Right ventricle myocardium superior (tissue), 1 donor: ENCODE measurements around the gene THRSP. TPM values are rescaled to one million over a fixed set of nuclear protein-coding genes. Genes with fewer than 3 reads are reported as not detected.
"Not testable (repeated sequence)": the region's sequence is repeated elsewhere in the genome, so short reads cannot be mapped to it uniquely, and the experiment has no call there.

Source experiments
- ATAC-seq: fragments of 200-7000 bp; cut with Tn5 transposase; one replicate; pipeline ENCODE4 v1.9.1; 2020; ENCODE audit warnings: mild to moderate bottlenecking; ENCODE audit not compliant: poor library complexity
- DNase-seq: peaks from one replicate; pipeline ENCODE4 v3.0.0-alpha.2; 2020
- intact Hi-C: fragments of 100-400 bp; cut with DNase I; formaldehyde crosslinking; loops from one replicate; pipeline ENCODE4 v1.11.2; 2022
- total RNA-seq: library from RNA; stranded (reverse); fragmentation: NEBNext Ultra II Directional; extraction: Animal tissue kit (Norgen Biotek cat#: 25700); gene quantifications from one replicate; pipeline ENCODE4 v1.2.1, GENCODE V29; 2021
- donor health status: DM: no; HTN: yes; CAD: no; lungs with severe emphysema.

Gene THRSP
- total RNA-seq, 1 donor from 2014 or later = 2.6 TPM

DNA sequence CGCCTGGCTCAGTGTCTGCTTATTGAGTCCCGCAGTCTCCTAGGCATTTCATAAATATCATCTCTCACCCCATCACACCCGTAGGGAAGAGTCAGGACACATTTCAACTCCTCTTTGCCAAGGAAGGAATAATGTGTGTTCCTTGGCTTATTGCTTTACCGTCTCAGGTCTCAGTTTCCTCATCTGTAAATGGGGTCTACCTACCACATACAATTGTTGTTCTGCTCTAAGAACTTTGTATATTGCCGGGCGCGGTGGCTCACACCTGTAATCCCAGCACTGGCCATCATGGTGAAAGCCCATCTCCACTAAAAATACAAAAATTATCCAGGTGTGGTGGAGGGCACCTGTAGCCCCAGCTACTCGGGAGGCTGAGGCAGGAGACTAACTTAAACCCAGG lies 3.1 kb upstream of the THRSP start:
- intact Hi-C loops = no loop called here

DNA sequence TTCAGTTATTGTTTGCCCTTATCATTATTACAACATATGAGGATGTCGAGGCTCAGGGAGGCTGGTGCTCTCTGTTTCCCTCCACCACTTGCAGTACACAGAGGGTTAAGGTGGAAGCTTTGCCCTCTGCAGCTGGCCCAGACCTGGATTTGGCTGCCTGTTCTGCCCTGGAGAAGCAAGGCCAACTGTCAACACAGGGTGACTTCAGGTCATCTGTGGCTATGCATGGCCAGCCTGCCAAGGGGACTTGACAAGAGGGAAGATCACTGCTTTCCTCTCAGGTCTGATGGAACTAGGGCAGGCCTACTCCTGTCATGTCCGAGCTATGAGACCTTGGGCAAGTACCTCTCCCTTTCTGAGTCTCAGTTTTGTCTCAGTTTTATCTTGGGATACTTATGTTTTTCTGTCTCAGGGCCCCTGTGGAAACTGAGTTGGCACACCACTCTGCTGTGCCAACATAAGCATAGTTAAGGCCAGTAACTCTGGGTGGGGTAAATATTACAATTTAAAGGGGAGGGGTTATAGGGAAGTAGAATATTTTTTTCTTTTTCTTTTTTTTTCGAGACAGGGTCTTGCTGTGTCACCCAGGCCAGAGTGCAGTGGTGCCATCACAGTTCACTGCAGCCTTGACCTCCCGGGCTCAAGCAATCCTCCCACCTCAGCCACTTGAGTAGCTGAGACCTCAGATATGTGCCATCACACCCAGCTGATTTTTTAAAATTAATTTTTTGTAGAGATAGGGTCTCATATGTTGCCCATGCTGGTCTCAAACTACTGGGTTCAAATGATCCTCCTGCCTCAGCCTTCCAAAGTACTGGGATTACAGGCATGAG lies 2.4 kb upstream of the THRSP start:
- DNase-seq (peak; percentile 82), ATAC-seq (peak; percentile 93)
- intact Hi-C loops = no loop called here

More for the DNA sequence above, 3.1 kb upstream of the THRSP start:
- DNase-seq = no peak
- ATAC-seq = no peak

- intact Hi-C loops = no loop called here
- no peak for DNase-seq
- no peak for ATAC-seq
Measured at GRCh38 chr11:78061921-78062311, 1.7 kb upstream of the THRSP start.

DNA sequence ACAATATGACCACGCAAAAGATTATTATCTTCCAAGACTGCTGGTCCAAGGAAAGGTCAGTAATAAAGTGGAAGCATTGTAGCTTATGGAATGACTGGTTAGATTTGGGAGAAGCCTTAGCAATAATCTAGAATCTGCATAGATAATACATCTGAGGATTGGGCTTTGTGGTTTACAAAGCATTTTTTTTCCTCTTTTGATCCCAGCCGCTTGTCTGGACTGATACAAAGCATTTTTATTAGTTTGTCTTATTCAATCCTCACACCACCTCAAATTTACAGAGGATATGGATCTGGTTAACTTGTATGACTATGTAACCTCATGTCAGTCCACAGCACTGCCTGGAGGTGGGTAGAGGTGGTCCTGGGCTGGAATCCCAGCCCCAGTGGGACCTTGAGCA lies 990 bp upstream of the THRSP start:
- ATAC-seq = no peak
- intact Hi-C loops = no loop called here
- DNase-seq = no peak

GRCh38 chr11:78065203-78065602 lies 1.5 kb downstream of the THRSP start:
- ATAC-seq (no peak), DNase-seq (no peak)
- intact Hi-C loops = no loop called here

DNA sequence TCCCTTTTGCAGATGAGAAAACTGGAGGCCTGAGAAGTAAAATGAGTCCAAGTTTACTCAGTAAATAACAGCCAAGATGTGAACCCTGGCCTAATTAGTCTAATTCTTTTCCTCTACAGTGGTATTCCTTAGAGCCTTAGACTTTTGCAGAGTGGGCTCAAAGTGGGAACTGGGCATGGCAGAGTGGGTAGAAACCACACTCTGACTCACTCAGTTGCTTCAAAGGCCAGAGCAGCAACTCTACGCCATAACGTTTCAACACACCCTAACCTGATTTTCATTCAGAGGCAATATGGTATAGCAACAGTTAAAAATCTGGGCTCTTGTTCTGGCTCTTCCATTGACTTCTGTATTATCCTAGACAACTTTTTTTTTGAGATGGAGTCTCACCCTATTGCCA lies 2.8 kb downstream of the THRSP start:
- DNase-seq (no peak), ATAC-seq (no peak)
- intact Hi-C loops = no loop called here

DNA sequence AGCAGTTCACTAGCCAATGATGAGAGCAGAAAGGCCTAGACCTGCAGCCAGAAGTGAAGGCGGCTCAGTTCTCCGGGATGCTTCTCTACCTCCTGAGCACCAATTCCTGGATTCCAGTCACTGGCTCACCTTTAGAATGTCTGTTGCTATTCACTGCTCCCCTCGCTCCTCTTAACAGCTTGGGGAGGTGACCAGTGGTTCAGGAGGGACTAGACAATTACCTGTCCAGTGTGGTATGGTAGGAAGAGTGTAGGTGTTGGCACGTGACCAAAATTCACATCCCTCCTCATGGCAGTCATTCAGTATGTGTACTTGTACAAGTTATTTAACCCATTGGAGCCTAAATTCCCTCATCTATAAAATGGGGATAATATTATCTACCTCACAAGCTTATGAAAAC lies 4.0 kb downstream of the THRSP start:
- intact Hi-C loops = no loop called here
- no peak for DNase-seq
- ATAC-seq = no peak

DNA sequence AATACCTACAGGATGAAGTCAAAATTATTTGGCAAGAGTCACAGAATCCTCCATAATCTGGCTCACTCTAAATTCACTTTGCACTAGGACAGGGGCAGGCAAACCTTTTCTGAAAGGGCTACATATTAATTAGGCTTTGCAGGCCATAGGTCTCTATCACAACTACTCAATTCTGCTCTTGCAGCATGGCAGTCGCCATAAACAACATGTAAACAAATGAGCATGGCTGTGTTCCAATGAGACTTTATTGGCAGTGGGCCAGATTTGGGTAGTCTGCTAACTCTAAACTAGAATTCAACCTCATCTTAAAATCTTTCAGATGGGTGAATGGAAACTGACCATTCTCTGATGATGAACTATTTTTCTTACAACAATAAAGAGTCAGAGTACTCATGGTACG lies 5.8 kb downstream of the THRSP start:
- ATAC-seq (peak; percentile 64), DNase-seq (no peak)
- intact Hi-C loops = no loop called here

- DNase-seq (no peak), ATAC-seq (peak; percentile 25)
- intact Hi-C loops = no loop called here
Measured at GRCh38 chr11:78070621-78071020, 7.0 kb downstream of the THRSP start.

- no peak for DNase-seq
- no peak for ATAC-seq
- intact Hi-C loops = no loop called here
Measured at GRCh38 chr11:78071717-78072116, 8.1 kb downstream of the THRSP start.

DNA sequence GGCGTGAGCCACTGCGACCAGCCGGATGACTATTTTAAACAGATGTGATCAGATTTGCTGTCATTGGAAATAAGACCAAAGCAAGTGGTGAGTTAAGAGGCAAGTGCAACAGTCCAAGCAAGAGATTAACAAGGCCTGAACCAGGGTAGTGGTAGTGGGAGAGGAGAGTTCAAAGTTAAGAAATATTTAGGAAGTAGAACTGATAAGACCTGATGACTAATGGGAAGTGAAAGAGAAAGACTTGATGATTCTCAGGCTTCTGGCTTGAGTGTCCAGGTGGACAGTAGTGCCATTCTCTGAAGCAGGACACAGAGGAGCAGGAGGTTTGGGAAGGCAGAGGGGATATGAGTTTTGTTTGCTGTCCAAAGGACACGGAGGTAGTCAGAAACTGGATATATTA lies 8.8 kb downstream of the THRSP start:
- intact Hi-C loops = no loop called here
- DNase-seq (no peak), ATAC-seq (no peak)

GRCh38 chr11:78074756-78075155 lies 11.1 kb downstream of the THRSP start:
- intact Hi-C loops = no loop called here
- DNase-seq (no peak), ATAC-seq (no peak)

DNA sequence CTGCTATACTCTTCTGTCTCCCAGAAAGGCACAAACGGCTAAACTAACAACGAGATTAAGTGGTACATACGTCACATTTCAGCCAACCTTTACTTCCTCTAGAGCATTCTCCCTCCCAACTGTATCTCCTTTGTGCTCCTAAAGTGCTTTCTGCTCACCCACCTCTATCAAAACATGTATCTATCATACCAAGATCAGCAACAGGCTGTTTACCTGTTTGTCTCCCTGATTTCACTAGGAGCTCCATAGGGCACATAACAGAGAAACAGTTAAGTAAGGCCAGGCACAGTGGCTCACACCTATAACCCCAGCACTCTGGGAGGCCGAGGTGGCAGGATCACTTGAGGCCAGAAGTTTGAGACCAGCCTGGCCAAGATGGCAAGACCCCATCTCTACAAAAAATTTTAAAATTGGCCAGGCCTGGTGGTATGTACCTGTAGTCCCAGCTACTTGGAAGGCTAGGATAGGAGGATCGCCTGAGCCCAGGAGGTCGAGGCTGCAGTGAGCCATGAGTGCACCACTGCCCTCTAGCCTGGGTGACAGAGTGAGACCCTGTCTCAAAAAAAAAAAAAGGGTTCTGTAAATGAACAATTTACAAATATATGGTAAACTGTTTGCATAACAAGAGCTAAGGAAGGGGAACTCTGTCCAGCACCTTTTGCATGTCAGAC lies 13.2 kb downstream of the THRSP start:
- ATAC-seq (no peak), DNase-seq (no peak)
- intact Hi-C loops = no loop called here

GRCh38 chr11:78077592-78077991 lies 13.9 kb downstream of the THRSP start:
- intact Hi-C loops, DNase-seq, ATAC-seq: not testable (repeated sequence)

DNA sequence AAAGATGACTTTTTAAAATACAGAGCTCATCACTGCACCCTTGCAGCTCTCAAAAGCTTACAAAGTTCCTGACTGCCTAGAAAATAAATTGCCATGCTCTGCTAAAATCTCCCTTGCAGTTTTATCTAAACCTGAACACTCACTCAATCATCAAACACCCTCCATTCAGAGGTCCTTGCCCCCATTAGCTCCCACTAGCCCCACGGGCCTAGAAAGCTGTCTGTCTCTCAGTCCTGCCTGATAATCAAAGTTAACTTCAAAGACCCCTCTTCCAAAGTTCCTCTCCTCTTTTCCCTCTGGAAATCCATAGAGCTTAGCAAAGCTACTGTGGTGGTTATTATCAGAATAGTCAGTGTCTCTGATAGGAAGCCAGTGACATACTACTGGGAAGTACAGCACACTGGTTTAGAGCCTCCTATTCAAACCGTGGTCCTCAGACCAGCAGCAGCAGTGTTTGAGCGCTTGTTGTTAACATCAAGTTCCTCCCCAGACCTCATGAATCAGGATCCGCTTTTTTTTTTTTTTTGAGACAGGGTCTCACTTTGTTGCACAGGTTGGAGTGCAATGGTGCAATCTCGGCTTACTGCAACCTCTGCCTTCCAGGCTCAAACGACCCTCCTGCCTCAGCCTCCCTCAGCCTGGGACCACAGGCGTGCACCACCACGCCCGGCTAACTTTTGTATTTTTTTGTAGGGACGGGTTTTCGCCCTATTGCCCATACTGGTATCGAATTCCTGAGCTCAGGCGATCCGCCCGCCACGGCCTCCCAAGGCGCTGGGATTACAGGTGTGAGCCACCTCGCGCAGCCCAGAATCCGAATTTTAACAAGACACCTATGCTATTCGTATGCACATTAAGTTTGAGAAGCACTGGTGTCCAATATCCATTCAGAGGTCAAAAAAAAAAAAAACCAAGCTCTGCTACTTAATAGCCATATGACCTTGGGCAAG lies 14.8 kb downstream of the THRSP start:
- DNase-seq = no peak
- ATAC-seq = no peak
- intact Hi-C loops = no loop called here

DNA sequence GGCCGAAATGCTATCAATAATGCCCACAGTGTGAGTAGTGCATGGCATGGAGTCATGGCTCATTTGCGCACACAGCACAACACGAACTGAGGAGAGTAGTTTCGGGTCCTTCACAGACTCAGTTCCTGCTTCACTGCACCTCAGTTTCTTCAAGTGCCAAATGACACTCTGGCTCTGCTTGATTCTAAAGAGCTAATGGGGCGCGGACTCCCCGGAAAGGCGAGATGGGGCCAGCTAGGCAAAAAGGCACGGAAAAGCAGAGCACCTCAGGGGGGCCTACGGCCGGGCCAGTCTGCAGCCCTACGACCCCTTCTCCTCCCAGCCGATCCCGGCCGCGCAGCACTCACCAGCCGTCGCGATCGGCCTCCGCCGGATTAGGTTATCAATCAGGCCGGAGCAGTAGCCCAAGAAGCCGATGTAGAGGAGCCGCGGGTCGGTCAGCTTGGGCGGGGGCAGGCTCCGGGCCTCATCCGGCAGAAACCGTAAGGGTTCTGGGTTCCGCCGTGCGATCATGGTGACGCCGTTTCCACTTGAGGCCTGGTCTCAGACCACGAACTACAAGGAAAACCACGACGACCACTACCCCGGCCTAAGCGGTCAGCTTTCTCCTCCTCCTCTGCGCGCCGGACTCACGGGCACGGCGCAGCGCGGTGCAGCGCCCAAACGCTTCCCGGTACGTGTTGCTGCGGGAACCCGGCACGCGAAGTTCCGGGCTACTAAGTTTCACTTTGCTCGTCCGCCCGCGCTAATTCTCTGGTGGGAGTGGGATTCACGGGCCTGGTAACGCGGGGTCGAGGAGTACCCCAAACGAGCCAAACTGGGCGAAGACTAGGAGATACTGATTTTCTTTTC lies 15.8 kb downstream of the THRSP start, which contains the start of gene NDUFC2:
TSS of gene NDUFC2 (minus strand) at position 631 of the 852 bp plus-strand sequence. CDS start at position 513, 118 bp downstream.
- DNase-seq (peak; percentile 90), ATAC-seq (peak; percentile 97)
- intact Hi-C loops = no loop called here

- intact Hi-C loops = no loop called here
- ATAC-seq (no peak), DNase-seq (no peak)
Measured at GRCh38 chr11:78080084-78080817, 16.6 kb downstream of the THRSP start.
